Superior temporal gyrus (tissue), 1 donor: ENCODE data around the gene MRFAP1L1.
A peak's percentile ranks its signal among the peaks of the same experiment; 100 is the strongest.

Experiments
- DNase-seq: peaks from one replicate; pipeline ENCODE4 v3.0.0-alpha.2; 2016; ENCODE audit errors: extremely low spot score

MRFAP1L1 gene

DNA sequence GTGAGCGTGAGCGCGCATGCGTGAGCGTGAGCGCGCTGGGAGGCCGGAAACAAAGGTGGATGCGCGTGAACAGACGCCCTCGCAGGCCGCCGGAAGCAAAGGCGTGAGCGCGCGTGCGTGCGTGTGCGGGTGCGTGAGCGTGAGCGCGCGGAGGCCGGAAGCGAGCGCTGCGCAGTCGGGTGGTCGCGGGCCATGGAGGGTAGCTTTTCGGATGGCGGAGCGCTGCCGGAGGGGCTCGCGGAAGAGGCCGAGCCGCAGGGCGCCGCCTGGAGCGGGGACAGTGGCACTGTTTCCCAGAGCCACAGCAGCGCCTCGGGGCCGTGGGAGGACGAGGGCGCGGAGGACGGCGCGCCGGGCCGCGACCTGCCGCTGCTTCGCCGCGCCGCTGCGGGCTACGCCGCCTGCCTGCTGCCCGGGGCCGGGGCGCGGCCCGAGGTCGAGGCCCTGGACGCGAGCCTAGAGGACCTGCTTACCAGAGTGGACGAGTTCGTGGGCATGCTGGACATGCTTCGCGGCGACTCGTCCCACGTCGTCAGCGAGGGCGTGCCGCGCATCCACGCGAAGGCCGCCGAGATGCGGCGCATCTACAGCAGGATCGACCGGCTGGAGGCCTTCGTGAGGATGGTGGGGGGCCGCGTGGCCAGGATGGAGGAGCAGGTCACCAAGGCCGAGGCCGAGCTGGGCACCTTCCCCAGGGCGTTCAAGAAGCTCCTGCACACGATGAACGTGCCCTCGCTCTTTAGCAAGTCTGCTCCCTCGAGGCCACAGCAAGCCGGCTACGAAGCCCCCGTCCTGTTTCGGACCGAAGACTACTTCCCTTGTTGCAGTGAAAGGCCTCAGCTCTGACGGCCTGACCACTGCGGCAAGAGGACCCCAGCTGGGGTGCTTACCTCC lies 6.6 kb upstream of the MRFAP1L1 start, which contains the start of gene BLOC1S4:
TSS of gene BLOC1S4 (plus strand) at position 157 of the 894 bp plus-strand sequence. CDS start at position 193, 36 bp downstream.
- peak; percentile 93 for DNase-seq

GRCh38 chr4:6715704-6716017 lies 6.0 kb upstream of the MRFAP1L1 start:
- DNase-seq = no peak

- no peak for DNase-seq
Measured at GRCh38 chr4:6714954-6715353, 5.3 kb upstream of the MRFAP1L1 start.

DNA sequence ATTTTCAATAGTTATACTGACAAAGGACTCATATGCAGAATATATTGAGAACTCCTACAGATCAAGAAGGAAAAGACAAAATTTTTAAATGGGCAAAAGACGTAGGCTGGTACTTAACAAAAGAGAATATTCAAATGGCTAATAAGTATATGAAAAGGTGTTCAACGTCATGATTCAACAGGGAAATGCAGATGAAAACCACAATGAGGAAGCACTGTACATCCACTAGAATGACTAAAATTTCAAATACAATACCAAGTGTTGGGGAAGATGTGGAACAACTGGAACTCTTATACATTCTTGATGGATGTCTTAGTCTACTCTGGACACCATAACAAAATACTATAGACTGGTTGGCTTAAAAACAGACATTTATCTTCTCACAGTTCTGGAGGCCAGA lies 1.3 kb upstream of the MRFAP1L1 start:
- DNase-seq = no peak

GRCh38 chr4:6710282-6710681 lies 617 bp upstream of the MRFAP1L1 start:
- no peak for DNase-seq

DNA sequence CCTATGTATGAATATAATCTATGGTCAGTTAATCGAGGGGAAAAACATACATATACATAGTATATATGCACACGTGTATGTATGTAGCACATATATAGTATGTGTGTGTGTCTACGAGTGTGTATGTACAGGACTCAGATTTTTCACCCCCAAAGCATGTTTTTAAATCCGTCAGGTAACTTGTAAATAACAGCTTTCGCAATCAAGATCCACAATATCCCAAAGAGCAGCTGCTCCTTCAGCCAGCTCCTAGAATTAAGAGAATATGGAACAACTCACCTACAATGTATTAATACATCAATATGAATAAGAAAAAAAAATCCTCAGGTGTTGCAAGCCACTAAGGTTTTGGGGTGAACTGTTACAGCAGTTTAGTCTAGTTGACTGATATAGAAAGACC lies 3.5 kb downstream of the MRFAP1L1 start:
- DNase-seq = no peak

DNA sequence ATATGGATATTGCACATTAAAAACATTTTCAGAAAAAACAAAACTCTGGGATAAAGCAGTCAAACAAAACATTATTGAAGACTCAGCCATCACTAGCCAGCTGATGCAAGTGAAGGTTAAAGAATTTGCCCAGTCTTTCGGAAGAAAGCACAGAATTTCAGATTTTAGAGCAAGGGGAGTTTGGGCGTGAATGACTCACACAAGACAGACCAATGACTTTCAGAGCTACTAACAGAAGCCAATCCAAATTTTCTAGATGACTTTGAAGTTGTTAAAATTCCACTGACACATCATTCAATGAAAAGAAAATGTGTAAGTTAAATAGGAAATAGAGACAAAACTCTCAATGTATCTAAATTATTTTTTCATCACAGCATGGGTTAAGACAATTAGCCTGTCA lies 4.0 kb downstream of the MRFAP1L1 start:
- no peak for DNase-seq

DNA sequence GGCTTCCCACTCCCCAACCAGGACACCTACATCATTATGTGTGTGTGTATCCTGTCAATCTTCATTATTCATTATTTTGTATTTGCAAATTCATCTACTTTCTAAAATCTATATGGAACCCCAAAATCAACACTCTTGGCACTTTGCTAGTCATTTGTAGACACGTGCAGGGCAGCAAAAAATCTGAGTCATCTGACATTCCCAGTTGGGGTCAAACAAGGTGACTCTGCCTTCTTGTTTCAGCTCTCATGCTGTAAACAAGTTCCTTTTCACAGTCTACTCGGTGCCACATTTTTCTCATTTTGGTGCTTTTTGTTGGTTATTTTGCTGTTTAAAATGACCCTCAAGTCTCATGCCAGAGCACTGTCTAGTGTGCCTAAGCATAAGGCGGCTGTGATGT lies 5.9 kb downstream of the MRFAP1L1 start:
- no peak for DNase-seq

GRCh38 chr4:6702761-6703160 lies 6.9 kb downstream of the MRFAP1L1 start:
- no peak for DNase-seq

- no peak for DNase-seq
Measured at GRCh38 chr4:6701371-6701770, 8.3 kb downstream of the MRFAP1L1 start.

DNA sequence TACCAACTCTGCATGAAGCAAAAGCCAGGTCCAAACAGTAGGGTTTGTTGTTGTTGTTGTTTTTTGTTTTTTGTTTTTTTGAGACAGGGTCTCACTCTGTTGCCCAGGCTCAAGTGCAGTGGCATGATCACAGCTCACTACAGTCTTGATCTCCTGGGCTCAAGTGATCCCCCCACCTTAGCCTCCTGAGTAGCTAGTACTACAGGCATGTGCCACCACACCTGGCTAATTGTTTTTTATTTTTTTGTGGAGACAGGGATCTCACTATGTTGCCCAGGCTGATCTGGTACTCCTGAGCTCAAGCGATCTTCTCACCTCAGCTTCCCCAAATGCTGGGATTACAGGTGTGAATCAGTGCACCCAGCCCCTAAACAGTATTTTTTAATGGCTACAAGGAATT lies 9.8 kb downstream of the MRFAP1L1 start:
- no peak for DNase-seq

DNA sequence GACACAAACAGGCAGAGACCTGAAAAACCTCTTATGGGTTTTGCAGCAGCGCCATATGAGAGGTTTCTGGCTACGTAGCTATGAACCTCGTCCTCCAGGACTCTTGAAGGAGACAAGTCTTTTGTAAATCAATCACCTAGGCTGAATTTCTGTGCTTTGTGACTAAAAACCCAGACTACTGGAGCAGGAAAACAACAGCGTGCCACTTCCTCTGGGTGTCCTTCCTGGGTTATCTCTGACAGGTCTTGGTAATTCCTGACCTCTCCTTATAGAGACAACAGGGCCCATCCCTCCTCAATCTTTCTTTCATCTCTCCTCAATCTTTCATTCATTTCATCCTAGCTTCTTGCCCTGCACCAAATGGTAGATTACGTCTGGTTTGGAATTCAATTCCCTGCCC lies 10.3 kb downstream of the MRFAP1L1 start:
- DNase-seq = no peak

DNA sequence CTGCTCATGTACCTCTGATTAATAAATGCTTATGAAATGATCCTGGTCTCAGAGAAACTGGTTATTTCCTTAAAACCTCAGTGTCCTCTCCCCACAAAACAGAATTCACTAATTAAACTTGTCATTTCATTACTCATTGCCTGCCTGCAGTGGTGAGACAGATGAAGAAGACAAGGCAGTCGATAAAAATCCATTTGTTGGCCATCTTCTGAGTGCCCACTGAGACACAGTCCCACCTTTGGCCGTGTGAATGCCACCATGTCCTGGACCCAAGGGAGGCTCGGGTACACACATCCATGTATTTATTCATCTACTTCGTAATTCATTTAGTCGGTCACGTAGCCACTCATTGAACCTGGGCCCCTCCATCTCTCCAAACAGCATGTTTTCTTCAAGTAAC lies 12.5 kb downstream of the MRFAP1L1 start:
- no peak for DNase-seq

DNA sequence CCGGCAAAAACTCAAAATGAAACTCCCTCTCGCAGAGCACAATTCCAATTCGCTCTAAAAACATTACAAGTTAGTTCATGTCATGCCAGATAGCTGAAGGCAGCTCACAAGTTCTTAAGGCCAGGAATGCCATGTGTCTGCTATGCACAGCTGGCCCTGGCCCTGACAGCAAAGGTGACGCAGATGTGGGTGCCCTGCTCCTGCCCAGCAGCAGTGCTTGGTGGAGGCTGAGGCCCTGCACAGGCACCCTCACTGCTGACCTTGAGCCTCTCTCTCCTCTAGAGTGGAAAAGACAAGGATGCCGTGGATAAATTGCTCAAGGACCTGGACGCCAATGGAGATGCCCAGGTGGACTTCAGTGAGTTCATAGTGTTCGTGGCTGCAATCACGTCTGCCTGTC lies 13.1 kb downstream of the MRFAP1L1 start:
- DNase-seq = no peak

- DNase-seq = no peak
Measured at GRCh38 chr4:6695660-6696610, 13.7 kb downstream of the MRFAP1L1 start.

DNA sequence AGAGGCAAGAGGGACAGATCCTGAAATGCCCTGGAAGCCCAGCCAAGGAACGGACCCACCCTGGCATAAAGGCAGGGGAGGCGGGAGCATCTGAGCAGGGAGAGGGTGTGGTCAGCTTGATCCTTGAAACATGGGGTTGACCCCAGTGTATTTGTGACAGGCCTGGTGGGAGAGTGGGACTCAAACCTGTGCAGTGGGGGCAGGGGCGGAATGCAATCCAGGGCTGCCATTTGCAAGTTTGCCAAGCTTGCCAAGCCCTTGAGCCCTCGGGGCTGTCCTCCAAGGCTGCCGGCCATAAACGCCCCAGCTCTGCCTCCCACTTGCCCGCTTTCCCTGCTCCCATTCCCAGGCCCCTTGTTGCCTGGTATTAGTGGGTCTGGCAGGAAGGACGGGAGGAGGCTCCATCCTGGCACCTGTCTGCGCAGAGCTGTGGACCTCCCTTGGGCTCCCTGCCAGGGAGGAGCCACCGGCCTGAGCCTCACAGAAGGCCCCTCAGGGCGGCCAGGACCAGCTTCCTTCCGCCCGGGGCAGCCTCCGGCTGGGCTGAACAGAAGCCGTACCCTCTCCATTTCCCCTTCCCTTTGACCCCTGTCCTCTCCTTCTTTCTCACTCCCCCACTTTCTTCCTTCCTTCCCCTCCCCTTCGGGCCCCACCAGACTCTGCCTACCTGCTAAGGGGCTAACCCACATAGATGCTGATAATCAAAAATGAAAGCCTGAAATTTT lies 15.3 kb downstream of the MRFAP1L1 start:
- DNase-seq = no peak

DNA sequence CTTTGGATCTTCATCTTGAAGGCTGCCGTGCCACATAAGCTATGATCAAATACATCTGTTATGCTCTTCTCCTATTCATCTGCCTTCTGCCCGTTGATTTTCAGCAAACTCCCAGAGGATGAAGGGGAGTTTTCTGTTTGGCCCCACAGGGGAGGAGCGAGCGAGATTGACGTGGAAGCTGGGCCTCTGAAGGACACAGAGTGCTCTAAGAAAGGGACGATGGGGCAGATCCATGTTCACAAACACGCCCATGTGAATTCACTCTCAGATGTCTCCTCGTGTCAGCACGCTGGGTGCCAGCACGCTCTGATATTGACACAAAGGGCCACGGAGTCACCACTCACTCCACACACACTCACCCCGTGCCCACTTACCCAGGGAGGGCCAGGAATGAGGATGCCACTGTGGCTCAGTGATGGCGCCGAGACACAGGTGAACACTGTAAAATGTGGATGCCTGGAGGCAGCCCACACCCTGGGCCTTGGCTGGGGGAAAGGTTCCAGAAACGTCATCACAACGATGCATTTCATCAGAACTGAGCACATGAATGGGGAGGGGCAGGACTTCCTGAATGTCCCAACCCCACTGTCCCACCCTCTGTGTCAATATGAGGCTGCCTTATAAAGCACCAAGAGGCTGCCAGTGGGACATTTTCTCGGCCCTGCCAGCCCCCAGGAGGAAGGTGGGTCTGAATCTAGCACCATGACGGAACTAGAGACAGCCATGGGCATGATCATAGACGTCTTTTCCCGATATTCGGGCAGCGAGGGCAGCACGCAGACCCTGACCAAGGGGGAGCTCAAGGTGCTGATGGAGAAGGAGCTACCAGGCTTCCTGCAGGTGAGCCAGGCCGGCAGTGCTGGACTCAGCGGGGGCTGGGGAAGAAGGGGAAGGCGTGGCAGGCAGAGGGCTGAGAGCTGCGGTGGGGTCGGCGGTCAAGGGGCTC lies 16.2 kb downstream of the MRFAP1L1 start, which contains the start of gene S100P:
TSS of gene S100P (plus strand) at position 648 of the 946 bp plus-strand sequence. CDS start at position 703, 55 bp downstream.
- DNase-seq = no peak

- DNase-seq = no peak
Measured at GRCh38 chr4:6692806-6693205, 16.9 kb downstream of the MRFAP1L1 start.

DNA sequence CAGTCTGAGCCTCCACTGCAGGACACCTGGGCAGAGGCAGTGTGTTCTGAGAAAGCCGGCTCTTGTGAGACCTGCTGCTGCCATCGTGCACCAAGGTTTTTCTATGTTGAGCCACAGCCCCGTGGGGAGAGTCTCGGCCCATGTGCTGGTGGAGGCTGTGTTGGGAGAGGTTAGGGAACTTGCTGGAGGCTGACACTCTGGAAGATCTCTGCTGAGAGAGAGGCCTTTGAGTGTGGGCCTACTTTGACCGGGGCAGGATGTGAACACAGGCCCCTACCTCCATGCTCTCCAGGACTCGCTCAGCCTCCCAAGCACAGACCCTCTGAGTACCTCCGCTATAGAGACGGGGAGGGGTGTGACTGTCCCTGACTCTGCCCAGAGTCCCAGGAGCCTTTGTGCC lies 17.3 kb downstream of the MRFAP1L1 start:
- DNase-seq = no peak

- no peak for DNase-seq
Measured at GRCh38 chr4:6689506-6689960, 20.1 kb downstream of the MRFAP1L1 start.
